ENCODE results near the gene ATAT1. TPM values are rescaled to one million over a fixed set of nuclear protein-coding genes. Genes with fewer than 3 reads are reported as not detected.

The ATAT1 gene
- total and polyA plus RNA-seq, 2 of the 13 experiments (the other 11 are each of a cell fraction or from before 2014, with no cell fraction given), result 9.2 to 23.6 TPM

DNA sequence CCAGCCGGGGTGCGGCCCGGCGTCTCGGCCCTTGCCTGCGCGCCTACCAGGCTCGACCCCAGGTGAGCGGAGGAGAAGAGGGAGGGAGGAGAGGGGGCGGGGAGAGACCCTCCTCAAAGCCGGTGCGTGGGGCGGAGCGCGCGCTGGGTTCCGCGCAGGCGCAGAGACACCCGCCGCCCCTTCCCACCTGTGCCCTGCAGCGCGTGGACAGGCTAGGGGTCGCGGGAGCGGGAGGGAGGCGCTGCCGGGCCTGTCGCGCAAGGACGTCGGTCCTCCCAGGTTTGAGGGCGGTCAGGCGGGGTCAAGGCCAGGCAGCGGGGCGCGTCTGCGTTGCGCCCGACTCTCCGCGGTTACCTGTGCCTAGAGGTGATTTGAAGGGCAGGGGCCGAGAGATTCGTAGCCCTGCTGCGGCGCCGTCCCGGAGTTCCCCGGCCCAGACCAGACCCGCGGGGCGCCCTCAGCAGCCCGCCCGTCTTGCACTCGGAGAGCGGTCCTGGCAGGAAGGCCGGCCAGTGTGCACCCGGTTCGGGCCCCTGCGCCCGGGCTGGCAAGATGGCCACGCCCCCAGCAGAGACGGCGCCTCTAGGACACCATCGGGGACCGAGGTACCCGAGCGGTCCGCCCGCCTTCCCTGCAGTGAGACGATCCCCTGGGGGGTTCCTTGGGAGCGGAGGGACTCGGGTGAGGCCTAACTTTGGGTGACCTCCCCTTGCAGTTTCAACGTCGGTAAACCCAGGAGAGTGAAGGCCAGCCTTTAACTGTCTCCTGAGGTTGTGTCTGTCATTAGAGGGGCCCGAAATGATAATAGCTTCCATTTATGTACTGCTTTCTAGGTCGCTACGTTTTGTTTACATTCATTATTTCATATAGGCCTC, 20.8 kb downstream of the ATAT1 start (continued):
- TF ChIP-seq, protein P1, sequence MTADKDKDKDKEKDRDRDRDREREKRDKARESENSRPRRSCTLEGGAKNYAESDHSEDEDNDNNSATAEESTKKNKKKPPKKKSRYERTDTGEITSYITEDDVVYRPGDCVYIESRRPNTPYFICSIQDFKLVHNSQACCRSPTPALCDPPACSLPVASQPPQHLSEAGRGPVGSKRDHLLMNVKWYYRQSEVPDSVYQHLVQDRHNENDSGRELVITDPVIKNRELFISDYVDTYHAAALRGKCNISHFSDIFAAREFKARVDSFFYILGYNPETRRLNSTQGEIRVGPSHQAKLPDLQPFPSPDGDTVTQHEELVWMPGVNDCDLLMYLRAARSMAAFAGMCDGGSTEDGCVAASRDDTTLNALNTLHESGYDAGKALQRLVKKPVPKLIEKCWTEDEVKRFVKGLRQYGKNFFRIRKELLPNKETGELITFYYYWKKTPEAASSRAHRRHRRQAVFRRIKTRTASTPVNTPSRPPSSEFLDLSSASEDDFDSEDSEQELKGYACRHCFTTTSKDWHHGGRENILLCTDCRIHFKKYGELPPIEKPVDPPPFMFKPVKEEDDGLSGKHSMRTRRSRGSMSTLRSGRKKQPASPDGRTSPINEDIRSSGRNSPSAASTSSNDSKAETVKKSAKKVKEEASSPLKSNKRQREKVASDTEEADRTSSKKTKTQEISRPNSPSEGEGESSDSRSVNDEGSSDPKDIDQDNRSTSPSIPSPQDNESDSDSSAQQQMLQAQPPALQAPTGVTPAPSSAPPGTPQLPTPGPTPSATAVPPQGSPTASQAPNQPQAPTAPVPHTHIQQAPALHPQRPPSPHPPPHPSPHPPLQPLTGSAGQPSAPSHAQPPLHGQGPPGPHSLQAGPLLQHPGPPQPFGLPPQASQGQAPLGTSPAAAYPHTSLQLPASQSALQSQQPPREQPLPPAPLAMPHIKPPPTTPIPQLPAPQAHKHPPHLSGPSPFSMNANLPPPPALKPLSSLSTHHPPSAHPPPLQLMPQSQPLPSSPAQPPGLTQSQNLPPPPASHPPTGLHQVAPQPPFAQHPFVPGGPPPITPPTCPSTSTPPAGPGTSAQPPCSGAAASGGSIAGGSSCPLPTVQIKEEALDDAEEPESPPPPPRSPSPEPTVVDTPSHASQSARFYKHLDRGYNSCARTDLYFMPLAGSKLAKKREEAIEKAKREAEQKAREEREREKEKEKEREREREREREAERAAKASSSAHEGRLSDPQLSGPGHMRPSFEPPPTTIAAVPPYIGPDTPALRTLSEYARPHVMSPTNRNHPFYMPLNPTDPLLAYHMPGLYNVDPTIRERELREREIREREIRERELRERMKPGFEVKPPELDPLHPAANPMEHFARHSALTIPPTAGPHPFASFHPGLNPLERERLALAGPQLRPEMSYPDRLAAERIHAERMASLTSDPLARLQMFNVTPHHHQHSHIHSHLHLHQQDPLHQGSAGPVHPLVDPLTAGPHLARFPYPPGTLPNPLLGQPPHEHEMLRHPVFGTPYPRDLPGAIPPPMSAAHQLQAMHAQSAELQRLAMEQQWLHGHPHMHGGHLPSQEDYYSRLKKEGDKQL (CRISPR knock-in tag; IDR thresholded peaks at IDR 0.05; ENCODE audit: low read depth), result no peak
- TF ChIP-seq NKX3-1 (CRISPR knock-in tag; IDR thresholded peaks at IDR 0.05) (peak; percentile 98), ZNF446 (CRISPR knock-in tag; IDR thresholded peaks at IDR 0.05) (peak; percentile 92; the same call in 1 of the 2 replicates), CC2D1A (CRISPR knock-in tag; IDR thresholded peaks at IDR 0.05) (peak; percentile 91; the same call in 1 of the 2 replicates), SNAPC2 (CRISPR knock-in tag; IDR thresholded peaks at IDR 0.05) (0 out of 2 replicates have a peak, but pooled peaks have one; percentile 75), ZFP37 (CRISPR knock-in tag; IDR thresholded peaks at IDR 0.05; ENCODE audit: borderline replicate concordance) (peak; percentile 94; the same call in 1 of the 2 replicates), CHD2 (IDR thresholded peaks at IDR 0.05; ENCODE audit: low read depth, low read length) (no peak; the same call in 1 of the 2 replicates), ZNF567 (CRISPR knock-in tag; IDR thresholded peaks at IDR 0.05; ENCODE audit: borderline replicate concordance) (peak; percentile 94; the same call in 1 of the 2 replicates), ZNF350 (CRISPR knock-in tag; IDR thresholded peaks at IDR 0.05; ENCODE audit: borderline replicate concordance, low read depth) (peak; percentile 89), ZNF20 (CRISPR knock-in tag; IDR thresholded peaks at IDR 0.05) (no peak), ZKSCAN1 (IDR thresholded peaks at IDR 0.05; ENCODE audit: low read length) (no peak)
- TF ChIP-seq, protein P2, sequence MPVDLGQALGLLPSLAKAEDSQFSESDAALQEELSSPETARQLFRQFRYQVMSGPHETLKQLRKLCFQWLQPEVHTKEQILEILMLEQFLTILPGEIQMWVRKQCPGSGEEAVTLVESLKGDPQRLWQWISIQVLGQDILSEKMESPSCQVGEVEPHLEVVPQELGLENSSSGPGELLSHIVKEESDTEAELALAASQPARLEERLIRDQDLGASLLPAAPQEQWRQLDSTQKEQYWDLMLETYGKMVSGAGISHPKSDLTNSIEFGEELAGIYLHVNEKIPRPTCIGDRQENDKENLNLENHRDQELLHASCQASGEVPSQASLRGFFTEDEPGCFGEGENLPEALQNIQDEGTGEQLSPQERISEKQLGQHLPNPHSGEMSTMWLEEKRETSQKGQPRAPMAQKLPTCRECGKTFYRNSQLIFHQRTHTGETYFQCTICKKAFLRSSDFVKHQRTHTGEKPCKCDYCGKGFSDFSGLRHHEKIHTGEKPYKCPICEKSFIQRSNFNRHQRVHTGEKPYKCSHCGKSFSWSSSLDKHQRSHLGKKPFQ (CRISPR knock-in tag; IDR thresholded peaks at IDR 0.05; ENCODE audit: insufficient replicate concordance), result peak; percentile 82
- TF ChIP-seq, protein P3, sequence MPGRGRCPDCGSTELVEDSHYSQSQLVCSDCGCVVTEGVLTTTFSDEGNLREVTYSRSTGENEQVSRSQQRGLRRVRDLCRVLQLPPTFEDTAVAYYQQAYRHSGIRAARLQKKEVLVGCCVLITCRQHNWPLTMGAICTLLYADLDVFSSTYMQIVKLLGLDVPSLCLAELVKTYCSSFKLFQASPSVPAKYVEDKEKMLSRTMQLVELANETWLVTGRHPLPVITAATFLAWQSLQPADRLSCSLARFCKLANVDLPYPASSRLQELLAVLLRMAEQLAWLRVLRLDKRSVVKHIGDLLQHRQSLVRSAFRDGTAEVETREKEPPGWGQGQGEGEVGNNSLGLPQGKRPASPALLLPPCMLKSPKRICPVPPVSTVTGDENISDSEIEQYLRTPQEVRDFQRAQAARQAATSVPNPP (CRISPR knock-in tag; IDR thresholded peaks at IDR 0.05), result 0 out of 2 replicates have a peak, but pooled peaks have one; percentile 57
- TF ChIP-seq, protein P4, sequence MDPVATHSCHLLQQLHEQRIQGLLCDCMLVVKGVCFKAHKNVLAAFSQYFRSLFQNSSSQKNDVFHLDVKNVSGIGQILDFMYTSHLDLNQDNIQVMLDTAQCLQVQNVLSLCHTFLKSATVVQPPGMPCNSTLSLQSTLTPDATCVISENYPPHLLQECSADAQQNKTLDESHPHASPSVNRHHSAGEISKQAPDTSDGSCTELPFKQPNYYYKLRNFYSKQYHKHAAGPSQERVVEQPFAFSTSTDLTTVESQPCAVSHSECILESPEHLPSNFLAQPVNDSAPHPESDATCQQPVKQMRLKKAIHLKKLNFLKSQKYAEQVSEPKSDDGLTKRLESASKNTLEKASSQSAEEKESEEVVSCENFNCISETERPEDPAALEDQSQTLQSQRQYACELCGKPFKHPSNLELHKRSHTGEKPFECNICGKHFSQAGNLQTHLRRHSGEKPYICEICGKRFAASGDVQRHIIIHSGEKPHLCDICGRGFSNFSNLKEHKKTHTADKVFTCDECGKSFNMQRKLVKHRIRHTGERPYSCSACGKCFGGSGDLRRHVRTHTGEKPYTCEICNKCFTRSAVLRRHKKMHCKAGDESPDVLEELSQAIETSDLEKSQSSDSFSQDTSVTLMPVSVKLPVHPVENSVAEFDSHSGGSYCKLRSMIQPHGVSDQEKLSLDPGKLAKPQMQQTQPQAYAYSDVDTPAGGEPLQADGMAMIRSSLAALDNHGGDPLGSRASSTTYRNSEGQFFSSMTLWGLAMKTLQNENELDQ (CRISPR knock-in tag; IDR thresholded peaks at IDR 0.05; ENCODE audit: borderline replicate concordance), result no peak
- TF ChIP-seq, protein P5, sequence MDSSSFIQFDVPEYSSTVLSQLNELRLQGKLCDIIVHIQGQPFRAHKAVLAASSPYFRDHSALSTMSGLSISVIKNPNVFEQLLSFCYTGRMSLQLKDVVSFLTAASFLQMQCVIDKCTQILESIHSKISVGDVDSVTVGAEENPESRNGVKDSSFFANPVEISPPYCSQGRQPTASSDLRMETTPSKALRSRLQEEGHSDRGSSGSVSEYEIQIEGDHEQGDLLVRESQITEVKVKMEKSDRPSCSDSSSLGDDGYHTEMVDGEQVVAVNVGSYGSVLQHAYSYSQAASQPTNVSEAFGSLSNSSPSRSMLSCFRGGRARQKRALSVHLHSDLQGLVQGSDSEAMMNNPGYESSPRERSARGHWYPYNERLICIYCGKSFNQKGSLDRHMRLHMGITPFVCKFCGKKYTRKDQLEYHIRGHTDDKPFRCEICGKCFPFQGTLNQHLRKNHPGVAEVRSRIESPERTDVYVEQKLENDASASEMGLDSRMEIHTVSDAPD (CRISPR knock-in tag; IDR thresholded peaks at IDR 0.05), result no peak
